Measurements from ENCODE around the gene CACTIN. TPM values are rescaled to one million over a fixed set of nuclear protein-coding genes. Genes with fewer than 3 reads are reported as not detected.

The CACTIN gene
- total RNA-seq, 2 donors from 2014 or later = 38.2 to 52.8 TPM

GRCh38 chr19:3660493-3661219 lies 34.1 kb upstream of the CACTIN start:
- intact Hi-C loops (cut with DNase I) = no loop called here
- no peak overlapping the region for H3K27ac ChIP-seq
- H3K36me3 ChIP-seq = peaks cover 3 to 23% of the 10 kb centered on the region in 2 donors
- H3K9me3 ChIP-seq = no peaks in the 10 kb centered on the region
- no peak for TF ChIP-seq POLR2A (IDR thresholded peaks at IDR 0.05)
- TF ChIP-seq POLR2AphosphoS5 (IDR thresholded peaks at IDR 0.05) = no peak
- TF ChIP-seq, protein P1, sequence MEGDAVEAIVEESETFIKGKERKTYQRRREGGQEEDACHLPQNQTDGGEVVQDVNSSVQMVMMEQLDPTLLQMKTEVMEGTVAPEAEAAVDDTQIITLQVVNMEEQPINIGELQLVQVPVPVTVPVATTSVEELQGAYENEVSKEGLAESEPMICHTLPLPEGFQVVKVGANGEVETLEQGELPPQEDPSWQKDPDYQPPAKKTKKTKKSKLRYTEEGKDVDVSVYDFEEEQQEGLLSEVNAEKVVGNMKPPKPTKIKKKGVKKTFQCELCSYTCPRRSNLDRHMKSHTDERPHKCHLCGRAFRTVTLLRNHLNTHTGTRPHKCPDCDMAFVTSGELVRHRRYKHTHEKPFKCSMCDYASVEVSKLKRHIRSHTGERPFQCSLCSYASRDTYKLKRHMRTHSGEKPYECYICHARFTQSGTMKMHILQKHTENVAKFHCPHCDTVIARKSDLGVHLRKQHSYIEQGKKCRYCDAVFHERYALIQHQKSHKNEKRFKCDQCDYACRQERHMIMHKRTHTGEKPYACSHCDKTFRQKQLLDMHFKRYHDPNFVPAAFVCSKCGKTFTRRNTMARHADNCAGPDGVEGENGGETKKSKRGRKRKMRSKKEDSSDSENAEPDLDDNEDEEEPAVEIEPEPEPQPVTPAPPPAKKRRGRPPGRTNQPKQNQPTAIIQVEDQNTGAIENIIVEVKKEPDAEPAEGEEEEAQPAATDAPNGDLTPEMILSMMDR (IDR thresholded peaks at IDR 0.05) = no peak
- no peak overlapping the region for H3K4me3 ChIP-seq
- 77% methylated on average over 23 of the region's 23 CpGs for WGBS
- H3K4me1 ChIP-seq (replicated peaks) = no peaks in the 10 kb centered on the region
- DNase-seq (ENCODE audit: low spot score) = no peak
- no peaks in the 10 kb centered on the region for H3K27me3 ChIP-seq (replicated peaks; ENCODE audit: insufficient read depth)

DNA sequence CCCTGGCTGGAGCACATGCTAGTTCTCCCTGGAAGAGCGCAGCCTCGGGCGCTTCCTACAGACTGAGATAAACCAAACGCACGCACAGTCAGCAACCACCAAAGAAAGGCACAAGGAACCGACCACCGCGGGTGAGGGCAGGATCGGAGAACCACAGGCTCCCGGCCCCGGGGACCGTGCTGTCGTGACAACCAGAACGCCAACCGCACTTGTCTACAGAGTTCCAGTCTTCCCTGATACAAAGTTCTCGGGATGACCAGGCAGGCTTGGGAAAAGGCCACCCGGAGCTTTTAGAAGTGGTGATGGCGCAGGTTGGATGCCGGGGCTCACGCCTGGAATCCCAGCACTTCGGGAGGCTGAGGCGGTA lies 33.1 kb upstream of the CACTIN start:
- peaks cover 7 to 23% of the 10 kb centered on the region in 2 donors for H3K36me3 ChIP-seq

DNA sequence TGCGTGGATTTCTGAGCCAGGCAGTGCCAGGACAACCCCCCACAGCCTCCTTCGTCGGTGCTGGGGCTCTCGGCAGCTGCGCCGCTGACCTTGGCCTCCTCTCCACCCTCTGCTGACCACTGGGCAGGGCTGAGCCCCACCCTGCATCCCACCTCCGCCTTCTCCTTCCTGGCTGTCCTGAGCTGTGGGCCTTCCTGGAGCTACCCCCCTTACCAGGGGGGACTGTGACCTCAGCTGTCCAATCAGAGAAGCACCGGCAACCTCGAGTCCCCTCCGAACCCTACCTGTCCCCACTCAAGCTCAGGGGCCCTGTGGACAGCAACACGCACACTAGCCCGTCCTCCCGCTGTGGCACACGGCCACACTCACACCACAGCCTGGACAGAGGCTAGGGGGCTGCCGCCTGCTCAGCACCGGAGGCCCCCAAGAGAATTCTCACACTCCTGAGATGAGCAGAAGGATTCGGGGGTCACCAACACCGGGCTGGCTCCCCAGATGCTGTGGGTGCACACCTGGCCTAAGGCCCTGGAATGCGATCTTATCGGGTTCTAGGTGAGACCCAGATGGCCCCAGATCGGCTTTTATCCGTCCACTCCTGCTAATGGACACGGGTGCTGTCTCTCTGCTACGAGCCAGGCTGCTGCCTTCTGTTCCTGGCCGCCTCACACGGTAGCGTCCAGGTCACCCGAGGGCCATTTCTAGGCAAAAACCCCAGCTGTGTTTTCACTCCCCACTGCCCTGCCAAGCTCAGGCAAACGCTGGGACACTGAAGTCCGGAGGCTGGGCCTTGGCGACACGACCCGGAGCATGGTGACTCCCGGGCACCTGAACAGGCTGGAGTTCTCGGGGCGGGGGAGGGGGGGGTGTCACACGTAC lies 32.5 kb upstream of the CACTIN start:
- 89% methylated on average over 36 of the region's 37 CpGs for WGBS
- DNase-seq (ENCODE audit: low spot score) = no peak
- H3K36me3 ChIP-seq = peaks cover 7 to 23% of the 10 kb centered on the region in 2 donors

More for the DNA sequence above, 33.1 kb upstream of the CACTIN start:
- H3K4me1 ChIP-seq (replicated peaks) = no peaks in the 10 kb centered on the region
- no peak for DNase-seq (ENCODE audit: low spot score)
- 88% methylated on average over 22 of the region's 22 CpGs for WGBS
- intact Hi-C loops (cut with DNase I) = no loop called here
- H3K27ac ChIP-seq = no peak overlapping the region
- no peaks in the 10 kb centered on the region for H3K27me3 ChIP-seq (replicated peaks; ENCODE audit: insufficient read depth)
- TF ChIP-seq POLR2A (IDR thresholded peaks at IDR 0.05) = no peak
- H3K9me3 ChIP-seq = no peaks in the 10 kb centered on the region
- H3K4me3 ChIP-seq = no peak overlapping the region

DNA sequence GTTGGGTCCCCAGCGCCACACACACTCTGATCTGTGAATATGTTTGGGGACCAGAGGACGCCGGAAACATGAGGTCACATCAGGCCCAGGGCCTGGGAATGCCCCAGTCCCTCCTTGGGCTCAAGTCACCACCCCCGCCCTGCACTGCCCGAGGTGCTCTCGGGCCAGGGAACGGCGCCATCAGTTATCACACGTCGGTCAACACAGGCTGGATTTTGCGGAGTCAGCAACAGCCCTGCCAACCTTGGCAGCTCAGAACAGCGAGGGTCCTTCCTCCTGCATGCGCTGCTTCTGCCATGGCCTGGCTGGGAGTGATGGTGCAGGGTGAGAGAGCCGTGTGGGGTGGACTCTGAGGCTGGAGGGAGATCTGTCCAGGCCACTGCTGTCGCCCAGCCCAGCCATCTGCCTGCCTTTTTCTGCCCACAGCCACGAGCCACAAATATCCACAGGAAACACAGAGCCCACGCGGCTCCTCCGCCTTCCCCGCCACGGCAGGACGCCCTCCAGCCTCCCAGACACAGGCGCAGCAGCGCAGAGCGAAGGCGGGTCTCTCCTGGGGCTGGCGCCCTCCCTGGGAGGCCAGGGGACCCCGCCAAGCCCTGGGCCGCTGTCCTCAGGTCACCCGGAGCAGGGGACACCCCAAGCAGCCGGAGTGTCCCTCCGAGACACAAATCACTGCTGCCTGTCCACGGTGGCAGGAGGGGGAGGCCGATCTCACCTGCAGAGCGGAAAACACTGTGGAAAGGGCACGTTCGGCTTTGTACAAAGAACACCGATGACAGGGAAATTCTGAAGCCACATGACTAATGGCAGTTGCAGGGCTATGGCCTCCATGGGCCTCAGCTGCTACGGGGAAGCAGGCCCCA lies 31.6 kb upstream of the CACTIN start:
- H3K27me3 ChIP-seq (replicated peaks; ENCODE audit: insufficient read depth) = no peaks in the 10 kb centered on the region
- H3K9me3 ChIP-seq = no peaks in the 10 kb centered on the region
- TF ChIP-seq POLR2A (IDR thresholded peaks at IDR 0.05) (no peak), POLR2AphosphoS5 (IDR thresholded peaks at IDR 0.05) (no peak)
- TF ChIP-seq, protein P1 (IDR thresholded peaks at IDR 0.05) = no peak
- intact Hi-C loops (cut with DNase I) = no loop called here
- no peak overlapping the region for H3K4me3 ChIP-seq
- H3K27ac ChIP-seq = no peak overlapping the region
- peaks cover 7 to 30% of the 10 kb centered on the region in 2 donors for H3K36me3 ChIP-seq
- no peak for DNase-seq (ENCODE audit: low spot score)
- H3K4me1 ChIP-seq (replicated peaks) = no peaks in the 10 kb centered on the region
- WGBS = 81% methylated on average over 35 of the region's 39 CpGs

More for the DNA sequence above, 32.5 kb upstream of the CACTIN start:
- TF ChIP-seq POLR2A (IDR thresholded peaks at IDR 0.05) = no peak
- TF ChIP-seq, protein P1 (IDR thresholded peaks at IDR 0.05) = no peak
- no peak for TF ChIP-seq POLR2AphosphoS5 (IDR thresholded peaks at IDR 0.05)
- H3K9me3 ChIP-seq = no peaks in the 10 kb centered on the region
- intact Hi-C loops (cut with DNase I) = no loop called here
- H3K27ac ChIP-seq = no peak overlapping the region
- no peak overlapping the region for H3K4me3 ChIP-seq
- H3K4me1 ChIP-seq (replicated peaks) = no peaks in the 10 kb centered on the region
- no peaks in the 10 kb centered on the region for H3K27me3 ChIP-seq (replicated peaks; ENCODE audit: insufficient read depth)

- Histone ChIP-seq H3K4me3 (no peak overlapping the region), H3K27ac (no peak overlapping the region), H3K4me1 (replicated peaks) (no peaks in the 10 kb centered on the region), H3K9me3 (no peaks in the 10 kb centered on the region), H3K36me3 (peaks cover 7 to 37% of the 10 kb centered on the region in 2 donors), H3K27me3 (replicated peaks; ENCODE audit: insufficient read depth) (no peaks in the 10 kb centered on the region)
- intact Hi-C loops (cut with DNase I) = no loop called here
- no peak for DNase-seq (ENCODE audit: low spot score)
- TF ChIP-seq, protein P1 (IDR thresholded peaks at IDR 0.05) = no peak
- TF ChIP-seq POLR2AphosphoS5 (IDR thresholded peaks at IDR 0.05) = no peak
- WGBS = 97% methylated on average over 16 of the region's 16 CpGs
These were observed 30.8 kb upstream of the CACTIN start for GRCh38 chr19:3657395-3657769.
